H9 (cell line): Measurements from ENCODE around the gene LMTK2. TPM values are rescaled to one million over a fixed set of nuclear protein-coding genes. Genes with fewer than 3 reads are reported as not detected.

Source experiments
- DNase-seq: peaks from one replicate; pipeline ENCODE4 v3.0.0-alpha.2; 2017
- H2AFZ ChIP-seq: one replicate; pipeline ENCODE4 v1.6.1; 2013; ENCODE audit warnings: mild to moderate bottlenecking, low read length, control low read depth, moderate library complexity
- H2AK5ac ChIP-seq: 2 replicates; pipeline ENCODE4 v1.6.1; 2013; ENCODE audit warnings: low read length, control low read depth, mixed read lengths; ENCODE audit not compliant: insufficient read length
- H2BK120ac ChIP-seq: one replicate; pipeline ENCODE4 v1.6.1; 2013; ENCODE audit warnings: low read depth, mild to moderate bottlenecking, low read length, control low read depth, inconsistent platforms; ENCODE audit not compliant: poor library complexity, severe bottlenecking
- H2BK12ac ChIP-seq: 2 replicates; pipeline ENCODE4 v1.6.1; 2013; ENCODE audit warnings: low read length, control low read depth, mixed read lengths, low read depth; ENCODE audit not compliant: insufficient read length
- H2BK15ac ChIP-seq: 2 replicates; pipeline ENCODE4 v1.6.1; 2013; ENCODE audit warnings: low read depth, low read length, control low read depth
- H2BK20ac ChIP-seq: one replicate; pipeline ENCODE4 v1.6.1; 2013; ENCODE audit warnings: low read depth, mild to moderate bottlenecking, low read length, control low read depth, inconsistent platforms; ENCODE audit not compliant: poor library complexity, severe bottlenecking
- H2BK5ac ChIP-seq: 2 replicates; pipeline ENCODE4 v1.6.1; 2013; ENCODE audit warnings: low read length, control low read depth, mixed read lengths; ENCODE audit not compliant: insufficient read length
- H3K14ac ChIP-seq: 2 replicates; pipeline ENCODE4 v1.6.1; 2013; ENCODE audit warnings: low read length, control low read depth; ENCODE audit not compliant: insufficient read depth
- H3K18ac ChIP-seq: 2 replicates; pipeline ENCODE4 v1.6.1; 2013; ENCODE audit warnings: low read depth, mild to moderate bottlenecking, mixed read lengths, low read length, control low read depth; ENCODE audit not compliant: insufficient read length
- H3K23ac ChIP-seq: 2 replicates; pipeline ENCODE4 v1.6.1; 2013; ENCODE audit warnings: low read length, control low read depth, mixed read lengths, low read depth; ENCODE audit not compliant: insufficient read length
- H3K23me2 ChIP-seq: 2 replicates; pipeline ENCODE4 v1.6.1; 2013; ENCODE audit warnings: low read depth, mild to moderate bottlenecking, mixed read lengths, low read length, control low read depth; ENCODE audit not compliant: insufficient read length, poor library complexity, severe bottlenecking
- H3K27ac ChIP-seq: 2 replicates; pipeline ENCODE4 v1.5.1; 2013; ENCODE audit warnings: low read length, control low read depth, mixed read lengths, low read depth; ENCODE audit not compliant: insufficient read length
- H3K27me3 ChIP-seq: 2 replicates; pipeline ENCODE4 v1.6.1; 2013; ENCODE audit warnings: low read length, control low read depth, inconsistent platforms; ENCODE audit not compliant: insufficient read depth
- H3K4ac ChIP-seq: 2 replicates; pipeline ENCODE4 v1.6.1; 2013; ENCODE audit warnings: low read depth, mild to moderate bottlenecking, control low read depth, inconsistent platforms, low read length, moderate library complexity
- H3K4me1 ChIP-seq: 2 replicates; pipeline ENCODE4 v1.6.1; 2013; ENCODE audit warnings: low read length, control low read depth, inconsistent platforms; ENCODE audit not compliant: insufficient read depth
- H3K4me2 ChIP-seq: 2 replicates; pipeline ENCODE4 v1.6.1; 2013; ENCODE audit warnings: low read length, control low read depth, mixed read lengths; ENCODE audit not compliant: insufficient read length, insufficient read depth
- H3K56ac ChIP-seq: 2 replicates; pipeline ENCODE4 v1.6.1; 2013; ENCODE audit warnings: low read depth, mild to moderate bottlenecking, mixed read lengths, low read length, control low read depth; ENCODE audit not compliant: insufficient read length
- H3K79me1 ChIP-seq: 2 replicates; pipeline ENCODE4 v1.6.1; 2013; ENCODE audit warnings: low read depth, mild to moderate bottlenecking, moderate library complexity, low read length, control low read depth, inconsistent platforms; ENCODE audit not compliant: insufficient read depth, poor library complexity, severe bottlenecking
- H3K79me2 ChIP-seq: 2 replicates; pipeline ENCODE4 v1.6.1; 2013; ENCODE audit warnings: low read length, control low read depth, inconsistent platforms; ENCODE audit not compliant: insufficient read depth
- H3K9ac ChIP-seq: 2 replicates; pipeline ENCODE4 v1.6.1; 2013; ENCODE audit warnings: low read length, control low read depth, mixed read lengths; ENCODE audit not compliant: insufficient read length; ENCODE audit errors: extremely low read depth
- H3K9me3 ChIP-seq: one replicate; pipeline ENCODE4 v1.6.1; 2013; ENCODE audit warnings: low read depth, low read length, inconsistent platforms; ENCODE audit not compliant: control insufficient read depth
- H3T11ph ChIP-seq: one replicate; pipeline ENCODE4 v1.6.1; 2013; ENCODE audit warnings: mild to moderate bottlenecking, low read length, control low read depth, inconsistent platforms
- H4K20me1 ChIP-seq: one replicate; pipeline ENCODE4 v1.6.1; 2013; ENCODE audit not compliant: control insufficient read depth, insufficient read length, insufficient read depth
- H4K5ac ChIP-seq: 2 replicates; pipeline ENCODE4 v1.6.1; 2013; ENCODE audit warnings: low read depth, mild to moderate bottlenecking, mixed read lengths, low read length, control low read depth; ENCODE audit not compliant: insufficient read length
- H4K8ac ChIP-seq: replicated peaks from 2 replicates; pipeline ENCODE4 v1.6.1; 2013; ENCODE audit warnings: low read length, control low read depth, mixed read lengths, low read depth; ENCODE audit not compliant: insufficient read length
- H4K91ac ChIP-seq: 2 replicates; pipeline ENCODE4 v1.6.1; 2013; ENCODE audit warnings: low read depth, mild to moderate bottlenecking, moderate library complexity, mixed read lengths, low read length, control low read depth; ENCODE audit not compliant: insufficient read length
- H3K27ac Mint-ChIP-seq, 3 experiments: 2 replicates in 2 of 3; 3 replicates in 1 of 3; pipeline ENCODE4 v1.8.0; 2020 to 2021; ENCODE audit warnings: mixed read lengths in 3 of 3, mild to moderate bottlenecking in 1 of 3, moderate library complexity in 1 of 3
- H3K27me3 Mint-ChIP-seq: 2 replicates; pipeline ENCODE4 v1.8.0; 2021; ENCODE audit warnings: low read depth, mild to moderate bottlenecking, moderate library complexity, mixed read lengths
- H3K36me3 Mint-ChIP-seq, 3 experiments: 2 replicates in 2 of 3; 3 replicates in 1 of 3; pipeline ENCODE4 v1.8.0; 2020 to 2021; ENCODE audit warnings: low read depth in 3 of 3, mixed read lengths in 3 of 3; ENCODE audit not compliant: insufficient read depth in 1 of 3
- H3K4me1 Mint-ChIP-seq, 2 experiments: 2 replicates each; pipeline ENCODE4 v1.8.0; 2020; ENCODE audit warnings: mixed read lengths in 2 of 2
- H3K4me3 Mint-ChIP-seq, 2 experiments: 2 replicates in 1 of 2; 3 replicates in 1 of 2; pipeline ENCODE4 v1.8.0; 2020 to 2021; ENCODE audit warnings: mild to moderate bottlenecking in 2 of 2, mixed read lengths in 2 of 2, moderate library complexity in 1 of 2
- H3K9me3 Mint-ChIP-seq, 2 experiments: 2 replicates in 1 of 2; 3 replicates in 1 of 2; pipeline ENCODE4 v1.8.0; 2020; ENCODE audit warnings: mild to moderate bottlenecking in 2 of 2, mixed read lengths in 2 of 2, moderate library complexity in 1 of 2
- WGBS: extraction: QIAGEN DNeasy Blood & Tissue Kit; methylation state at CpG from one replicate; pipeline ENCODE4 v1.1.7; 2013; ENCODE audit warnings: missing lambda C conversion rate, low lambda C conversion rate, mixed read lengths; ENCODE audit not compliant: insufficient read length; ENCODE audit errors: extremely low coverage; 5-methylcytosine and 5-hydroxymethylcytosine counted together
- total RNA-seq: library from RNA; stranded (reverse); gene quantifications from 2 replicates; pipeline ENCODE4 v1.2.1, GENCODE V29; 2021
- TF ChIP-seq, protein P1 (sequence below): fragments of 200-600 bp; sonication (generic); conservative IDR thresholded peaks from 3 replicates; pipeline ENCODE4 v1.8.0; 2021; ENCODE audit warnings: antibody characterized with exemption, mild to moderate bottlenecking

The LMTK2 gene
- total RNA-seq, 1 experiment from 2014 or later, result 24.9 TPM

DNA sequence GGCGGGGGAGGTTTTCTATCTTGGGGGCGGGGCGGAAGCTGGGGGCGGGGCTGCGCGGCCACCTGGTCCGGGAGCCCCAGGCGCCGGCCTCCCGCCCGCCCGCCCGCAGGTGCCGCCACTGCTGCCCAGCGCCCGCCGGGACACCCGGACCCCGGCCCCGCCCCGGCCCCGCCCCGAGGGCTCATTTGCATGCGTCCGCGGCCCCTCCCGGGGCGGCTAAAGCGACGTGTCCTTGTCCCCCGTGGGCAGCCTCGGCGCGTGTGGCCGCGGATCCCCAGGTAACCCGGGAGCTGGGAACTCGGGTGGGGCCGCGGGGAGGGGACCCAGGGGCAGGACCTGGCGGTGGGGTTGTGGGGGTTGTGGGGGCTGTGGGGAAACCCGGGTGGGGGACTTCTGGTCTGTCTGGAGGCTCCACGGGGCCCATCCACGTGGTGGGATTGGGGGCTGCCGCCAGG lies 104.6 kb downstream of the LMTK2 start, which contains the start of gene BHLHA15:
Gene BHLHA15 (plus strand): TSS at position 219 of the 455 bp plus-strand sequence. CDS start 871 bp downstream, outside the sequence.
- Histone ChIP-seq H3K23ac (no peak within 1 kb of the TSS), H3K56ac (no peak within 1 kb of the TSS), H3K23me2 (no peaks in the 10 kb centered on the region), H2BK20ac (no peak within 1 kb of the TSS), H2BK12ac (no peak within 1 kb of the TSS), H2AFZ (no peak within 1 kb of the TSS), H2BK15ac (no peak within 1 kb of the TSS), H4K91ac (no peak within 1 kb of the TSS), H2AK5ac (no peak within 1 kb of the TSS), H3K79me1 (no peaks in the 10 kb centered on the region), H3K79me2 (no peaks in the 10 kb centered on the region), H4K20me1 (no peaks in the 10 kb centered on the region), H4K5ac (no peak within 1 kb of the TSS), H3K4me1 (no peaks in the 10 kb centered on the region), H2BK5ac (no peak within 1 kb of the TSS), H3K4ac (no peak within 1 kb of the TSS), H3K9ac (no peak within 1 kb of the TSS), H3K18ac (no peak within 1 kb of the TSS), H3K27me3 (no peaks in the 10 kb centered on the region), H3K9me3 (no peaks in the 10 kb centered on the region), H3K27ac (no peak within 1 kb of the TSS), H4K8ac (no peak within 1 kb of the TSS), H3K14ac (no peak within 1 kb of the TSS; the same call in 1 of the 2 replicates), H3T11ph (no peak within 1 kb of the TSS), H2BK120ac (no peak within 1 kb of the TSS), H3K4me2 (no peak within 1 kb of the TSS)
- Mint-ChIP-seq H3K27ac (no peak within 1 kb of the TSS), H3K27me3 (no peaks in the 10 kb centered on the region), H3K4me1 (peaks cover 4 to 8% of the 10 kb centered on the region in 2 experiments; a peak in 3 of 4 replicates), H3K36me3 (peaks cover 4 to 13% (median 10%) of the 10 kb centered on the region in 3 experiments; a peak in 6 of 7 replicates), H3K9me3 (no peaks in the 10 kb centered on the region), H3K4me3 (peak within 1 kb of the TSS; percentile 63 to 76)
- TF ChIP-seq, protein P1, sequence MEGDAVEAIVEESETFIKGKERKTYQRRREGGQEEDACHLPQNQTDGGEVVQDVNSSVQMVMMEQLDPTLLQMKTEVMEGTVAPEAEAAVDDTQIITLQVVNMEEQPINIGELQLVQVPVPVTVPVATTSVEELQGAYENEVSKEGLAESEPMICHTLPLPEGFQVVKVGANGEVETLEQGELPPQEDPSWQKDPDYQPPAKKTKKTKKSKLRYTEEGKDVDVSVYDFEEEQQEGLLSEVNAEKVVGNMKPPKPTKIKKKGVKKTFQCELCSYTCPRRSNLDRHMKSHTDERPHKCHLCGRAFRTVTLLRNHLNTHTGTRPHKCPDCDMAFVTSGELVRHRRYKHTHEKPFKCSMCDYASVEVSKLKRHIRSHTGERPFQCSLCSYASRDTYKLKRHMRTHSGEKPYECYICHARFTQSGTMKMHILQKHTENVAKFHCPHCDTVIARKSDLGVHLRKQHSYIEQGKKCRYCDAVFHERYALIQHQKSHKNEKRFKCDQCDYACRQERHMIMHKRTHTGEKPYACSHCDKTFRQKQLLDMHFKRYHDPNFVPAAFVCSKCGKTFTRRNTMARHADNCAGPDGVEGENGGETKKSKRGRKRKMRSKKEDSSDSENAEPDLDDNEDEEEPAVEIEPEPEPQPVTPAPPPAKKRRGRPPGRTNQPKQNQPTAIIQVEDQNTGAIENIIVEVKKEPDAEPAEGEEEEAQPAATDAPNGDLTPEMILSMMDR, result no peak
- peak; percentile 67 for DNase-seq
- WGBS, result no CpG with 5 or more reads among the region's 45 CpGs
